NCI-H2171 (cell line): ENCODE measurements around the gene PLCB4.
A peak's percentile ranks its signal among the peaks of the same experiment; 100 is the strongest.

Experiments used
- DNase-seq: peaks from one replicate; lab custom pipeline; 2025; lab: John Stamatoyannopoulos, UW

Gene PLCB4

GRCh38 chr20:9323622-9324021 is 254.7 kb downstream of the PLCB4 start:
- no peak for DNase-seq

- no peak for DNase-seq
Measured at GRCh38 chr20:9329355-9330101, 260.6 kb downstream of the PLCB4 start.

GRCh38 chr20:9330151-9330550 is 261.3 kb downstream of the PLCB4 start:
- no peak for DNase-seq

- no peak for DNase-seq
Measured at GRCh38 chr20:9331707-9332435, 263.0 kb downstream of the PLCB4 start.

- peak; percentile 33 for DNase-seq
Measured at GRCh38 chr20:9332791-9333479, 264.0 kb downstream of the PLCB4 start.

- no peak for DNase-seq
Measured at GRCh38 chr20:9334866-9335265, 266.0 kb downstream of the PLCB4 start.

- DNase-seq, result no peak
Measured at GRCh38 chr20:9338101-9338500, 269.2 kb downstream of the PLCB4 start.

GRCh38 chr20:9339708-9340107 is 270.8 kb downstream of the PLCB4 start:
- DNase-seq, result no peak

GRCh38 chr20:9342651-9343050 is 273.8 kb downstream of the PLCB4 start:
- no peak for DNase-seq

GRCh38 chr20:9344083-9344920 is 275.4 kb downstream of the PLCB4 start:
- no peak for DNase-seq

- no peak for DNase-seq
Measured at GRCh38 chr20:9348316-9348715, 279.4 kb downstream of the PLCB4 start.

- DNase-seq, result no peak
Measured at GRCh38 chr20:9348747-9349146, 279.9 kb downstream of the PLCB4 start.

GRCh38 chr20:9349249-9349648 is 280.4 kb downstream of the PLCB4 start:
- no peak for DNase-seq

GRCh38 chr20:9352739-9353138 is 283.9 kb downstream of the PLCB4 start:
- DNase-seq, result no peak

GRCh38 chr20:9353180-9353915 is 284.5 kb downstream of the PLCB4 start:
- no peak for DNase-seq

- no peak for DNase-seq
Measured at GRCh38 chr20:9353916-9354276, 285.0 kb downstream of the PLCB4 start.

- no peak for DNase-seq
Measured at GRCh38 chr20:9354579-9354978, 285.7 kb downstream of the PLCB4 start.

- DNase-seq, result no peak
Measured at GRCh38 chr20:9358001-9358400, 289.1 kb downstream of the PLCB4 start.

GRCh38 chr20:9359561-9360308 is 290.8 kb downstream of the PLCB4 start:
- DNase-seq, result peak; percentile 44

GRCh38 chr20:9360431-9360830 is 291.5 kb downstream of the PLCB4 start:
- no peak for DNase-seq

GRCh38 chr20:9363673-9364072 is 294.8 kb downstream of the PLCB4 start:
- DNase-seq, result no peak
